Left lobe of liver (tissue), 2 donors: ENCODE measurements around the gene ZCCHC14. TPM values are rescaled to one million over a fixed set of nuclear protein-coding genes. Genes with fewer than 3 reads are reported as not detected.

ENCODE experiments used
- ATAC-seq: fragments of 200-7000 bp; cut with Tn5 transposase; one replicate; pipeline ENCODE4 v1.9.1; 2020; ENCODE audit warnings: mild to moderate bottlenecking, moderate library complexity
- DNase-seq: peaks from one replicate; pipeline ENCODE4 v3.0.0-alpha.2; 2020; ENCODE audit warnings: low spot score
- total RNA-seq: library from RNA; stranded (reverse); gene quantifications from one replicate; pipeline ENCODE4 v1.2.1, GENCODE V29; 2021
- donor health status: DM: no; HTN: no; CAD: no; lungs with moderate emphysema.
- donor health status: DM: no; HTN: yes; CAD: no.

Gene ZCCHC14
- 19.3 TPM for total RNA-seq

- ATAC-seq (peak; percentile 83), DNase-seq (peak; percentile 100)
These were observed at the start of gene ZCCHC14 for GRCh38 chr16:87492721-87493607. Gene ZCCHC14, minus strand, starts transcription at chr16:87493024. Its CDS starts 786 bp downstream, at chr16:87492238.

- ATAC-seq (peak; percentile 69), DNase-seq (no peak)
These were observed 49.0 kb upstream of the ZCCHC14 start for GRCh38 chr16:87541872-87542234.

DNA sequence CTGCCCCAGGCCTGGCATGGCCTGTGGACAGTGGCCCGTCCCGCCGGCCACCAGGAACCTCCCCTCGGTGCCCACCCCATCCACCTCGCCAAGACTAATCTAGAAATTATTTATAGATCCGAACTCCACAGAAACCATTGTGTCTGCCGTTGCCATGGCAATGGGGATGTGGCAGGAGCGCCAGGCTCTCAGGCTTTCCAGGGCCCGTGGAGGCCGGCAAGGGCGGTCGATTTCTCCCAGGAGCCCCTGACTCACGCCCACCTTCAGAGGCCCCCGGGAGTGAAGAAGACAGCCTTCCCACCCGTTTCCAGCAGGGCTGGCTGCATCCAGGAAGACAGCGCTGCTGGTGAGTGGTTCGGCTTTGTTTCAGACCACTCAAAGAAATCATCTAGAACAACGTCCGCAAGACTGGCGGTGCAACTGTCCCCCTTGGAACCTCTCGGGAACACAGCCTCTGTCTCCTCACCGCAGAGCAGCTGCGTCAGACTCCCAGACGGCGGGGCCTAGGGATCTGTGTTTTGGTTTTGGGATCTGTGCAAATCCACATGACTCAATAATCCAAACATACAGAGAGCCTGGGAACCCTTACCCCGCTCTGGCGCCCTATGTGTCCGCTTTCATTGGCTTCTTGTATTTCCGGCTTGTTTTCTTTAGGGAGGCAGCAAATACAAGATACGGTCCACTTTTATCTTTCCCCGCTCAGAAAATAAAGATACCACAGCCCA lies 48.5 kb upstream of the ZCCHC14 start:
- ATAC-seq, result peak; percentile 70
- DNase-seq, result no peak

DNA sequence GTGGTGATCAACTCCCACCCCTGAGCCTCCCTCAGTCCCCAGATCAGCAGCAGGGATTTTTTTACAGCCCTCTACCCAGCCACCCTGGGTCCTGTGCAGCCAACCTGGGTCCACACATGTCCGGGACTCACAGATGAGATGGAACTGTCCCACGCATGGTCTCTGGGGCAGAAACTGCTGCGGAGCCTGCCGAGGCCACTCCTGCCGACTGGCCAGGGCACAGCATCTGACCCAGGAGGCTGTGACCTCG lies 48.0 kb upstream of the ZCCHC14 start:
- ATAC-seq, result peak; percentile 69
- no peak for DNase-seq

DNA sequence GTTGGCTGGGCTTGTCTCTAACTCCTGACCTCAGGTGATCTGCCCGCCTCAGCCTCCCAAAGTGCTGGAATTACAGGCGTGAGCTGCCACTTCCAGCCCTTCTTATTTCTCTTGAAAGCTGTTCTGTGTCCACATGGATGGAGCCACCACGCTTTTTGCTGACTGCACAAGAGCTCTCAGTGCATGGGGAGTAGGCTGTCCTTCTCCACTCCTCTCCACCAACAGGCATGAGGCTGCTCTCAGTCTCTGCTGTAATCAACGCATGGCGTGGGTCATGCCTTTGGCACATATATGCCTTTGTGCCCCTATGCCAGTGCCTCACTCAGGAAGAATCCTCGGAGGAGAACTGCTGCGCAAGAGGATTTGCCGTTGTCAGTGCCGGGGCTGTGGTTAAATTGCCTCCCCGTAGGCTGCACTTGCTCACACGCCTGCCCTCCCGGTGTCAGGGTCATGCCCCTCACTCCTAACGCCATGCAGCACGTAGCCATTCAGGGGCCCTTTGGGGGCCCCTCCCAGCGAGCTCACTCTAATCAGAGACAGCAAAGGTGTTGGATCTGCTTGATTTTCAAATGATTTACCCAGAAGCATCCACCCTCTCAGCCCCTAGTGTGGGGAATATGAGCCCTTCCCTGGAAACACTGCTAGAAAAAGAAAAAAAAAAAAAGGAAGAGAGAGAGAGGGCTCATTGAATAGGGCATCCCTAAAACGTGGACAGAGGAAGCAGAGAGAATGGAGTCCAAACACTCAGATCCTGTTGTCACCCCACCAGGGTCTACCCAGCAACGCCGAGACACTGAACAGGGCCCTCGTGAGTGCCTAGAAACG lies 47.5 kb upstream of the ZCCHC14 start:
- ATAC-seq, result no peak

GRCh38 chr16:87539113-87539512 lies 46.3 kb upstream of the ZCCHC14 start:
- no peak for ATAC-seq
- DNase-seq, result no peak

More for the DNA sequence above, 47.5 kb upstream of the ZCCHC14 start:
- no peak for DNase-seq

GRCh38 chr16:87538594-87538993 lies 45.8 kb upstream of the ZCCHC14 start:
- no peak for DNase-seq

GRCh38 chr16:87538160-87538559 lies 45.3 kb upstream of the ZCCHC14 start:
- DNase-seq, result no peak
- no peak for ATAC-seq

More at GRCh38 chr16:87538594-87538993, 45.8 kb upstream of the ZCCHC14 start:
- ATAC-seq, result no peak

- DNase-seq, result no peak
- peak; percentile 34 for ATAC-seq
These were observed 43.9 kb upstream of the ZCCHC14 start for GRCh38 chr16:87536795-87537142.

DNA sequence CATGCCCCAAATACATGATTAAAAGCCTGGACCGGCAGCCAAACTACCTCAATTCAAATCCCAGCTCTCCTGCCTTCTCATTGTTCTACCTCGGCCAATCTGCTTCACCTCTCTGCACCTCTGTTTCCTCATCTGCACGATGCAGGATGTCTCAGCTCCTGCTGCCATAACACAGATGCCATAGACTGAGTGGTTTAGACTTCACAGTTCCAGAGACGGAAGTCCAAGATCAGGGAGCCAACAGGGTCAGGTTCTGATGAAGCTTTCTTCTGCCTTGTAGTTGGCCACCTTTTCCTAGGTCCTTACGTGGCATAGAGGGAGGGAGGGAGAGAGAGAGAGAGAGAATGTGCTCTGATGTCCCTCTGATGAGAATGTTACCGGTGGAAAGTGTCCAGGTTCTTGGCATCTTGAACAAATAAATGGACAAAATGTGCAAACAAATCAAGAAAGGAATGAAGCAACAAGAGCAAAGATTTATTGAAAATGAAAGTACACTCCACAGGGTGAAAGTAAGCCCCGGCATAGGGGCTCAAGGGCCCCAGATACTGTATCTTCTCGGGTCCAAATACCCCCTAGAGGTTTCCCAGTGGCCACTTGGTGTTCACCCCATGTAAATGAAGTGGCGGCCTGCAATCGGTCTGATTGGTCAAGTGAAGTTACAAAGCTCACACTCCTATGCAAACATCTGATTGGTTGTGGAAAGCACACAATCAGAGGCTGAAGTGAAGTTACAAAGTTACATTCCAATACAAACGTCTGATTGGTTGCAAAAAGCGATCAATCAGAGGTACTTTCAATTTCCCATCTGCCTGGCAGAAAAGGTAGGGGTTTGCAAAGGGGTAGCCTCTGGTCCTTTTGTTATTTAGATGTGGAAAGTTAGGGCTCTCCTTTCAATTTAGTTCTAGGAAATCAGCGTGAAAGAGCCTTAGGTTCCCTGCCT lies 43.3 kb upstream of the ZCCHC14 start:
- peak; percentile 79 for ATAC-seq

DNA sequence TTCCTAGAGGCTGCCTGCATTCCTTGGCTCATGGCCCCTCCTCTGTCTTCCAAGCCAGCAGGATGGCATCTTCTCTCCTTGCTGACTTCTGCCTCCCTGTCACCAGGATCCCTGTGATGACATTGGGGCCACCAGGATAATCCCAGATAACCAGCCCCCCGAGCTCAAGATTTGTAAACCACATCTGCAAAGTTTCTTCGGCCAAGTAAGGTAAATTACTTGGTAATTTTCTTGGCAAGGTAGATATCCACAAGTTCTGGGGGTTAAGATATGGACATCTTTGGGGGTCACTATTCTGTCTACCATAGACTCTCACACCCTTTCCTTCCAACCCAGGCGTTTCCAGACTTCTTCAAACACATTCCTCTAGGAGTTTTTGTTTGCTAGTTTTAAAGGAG lies 42.6 kb upstream of the ZCCHC14 start:
- DNase-seq, result no peak
- no peak for ATAC-seq

More for the DNA sequence above, 43.3 kb upstream of the ZCCHC14 start:
- peak; percentile 73 for DNase-seq

DNA sequence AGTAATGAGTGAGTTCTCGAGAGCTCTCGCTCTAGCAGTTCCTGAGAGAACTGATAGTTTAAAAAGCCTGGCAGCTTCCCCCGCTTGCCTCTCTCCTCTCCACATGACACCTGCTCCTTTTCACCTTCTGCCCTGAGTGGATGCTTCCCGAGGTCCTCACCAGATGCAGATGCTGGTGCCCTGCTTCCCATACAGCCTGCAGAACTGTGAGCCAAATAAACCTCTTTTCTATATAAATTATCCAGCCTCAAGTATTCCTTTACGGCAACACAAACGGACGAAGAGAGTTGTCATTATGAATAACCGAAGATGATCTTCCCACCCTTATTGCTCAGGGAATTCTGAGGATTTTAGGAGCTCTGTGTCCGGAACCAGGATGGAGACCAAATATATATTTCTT lies 41.9 kb upstream of the ZCCHC14 start:
- no peak for DNase-seq
- no peak for ATAC-seq

DNA sequence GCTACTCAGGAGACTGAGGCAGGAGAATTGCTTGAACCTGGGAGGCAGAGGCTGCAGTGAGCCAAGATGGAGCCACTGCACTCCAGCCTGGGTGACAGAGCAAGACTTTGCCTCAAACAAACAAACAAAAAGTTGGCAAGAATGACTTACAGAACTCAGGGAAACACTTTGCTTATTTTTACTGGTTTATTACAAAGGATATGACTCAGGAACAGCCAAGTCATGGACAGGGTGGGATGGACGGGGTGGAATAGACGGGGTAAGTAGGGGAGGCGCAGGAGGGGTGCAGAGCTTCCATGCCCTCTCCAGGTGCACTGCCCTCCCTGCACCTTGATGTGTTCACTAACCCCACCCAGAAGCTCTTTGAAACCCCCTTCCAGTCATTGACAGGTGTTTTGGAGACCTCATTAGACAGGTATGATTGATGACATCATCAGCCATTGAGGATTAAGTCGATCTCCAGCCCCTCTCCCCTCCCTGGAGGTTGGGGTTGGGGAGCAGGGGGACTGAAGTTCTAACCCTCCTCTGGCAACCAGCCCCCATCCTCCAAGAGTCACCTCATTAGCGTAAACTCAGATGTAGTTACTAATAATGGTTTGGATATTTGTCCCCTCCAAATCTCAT lies 41.3 kb upstream of the ZCCHC14 start:
- ATAC-seq (no peak), DNase-seq (no peak)

DNA sequence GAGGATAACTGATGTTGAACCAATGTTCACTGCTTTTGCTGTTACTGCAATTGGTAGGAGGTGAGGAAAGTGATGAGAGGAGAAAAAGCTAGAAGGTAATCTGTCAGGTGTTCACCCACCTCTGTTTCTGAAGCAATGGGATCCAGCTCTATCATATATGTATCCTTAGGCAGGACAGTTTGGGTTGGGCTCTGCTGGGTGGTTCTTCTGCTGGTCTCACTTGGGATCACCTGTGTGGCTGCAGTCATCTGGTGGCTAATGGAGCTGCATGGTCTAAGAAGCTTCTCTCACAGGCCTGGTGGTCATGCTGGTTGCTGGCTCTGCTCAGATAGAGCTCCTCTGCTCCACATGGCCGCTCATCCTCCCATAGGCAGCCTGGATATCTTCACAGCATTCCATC lies 40.2 kb upstream of the ZCCHC14 start:
- DNase-seq (no peak), ATAC-seq (no peak)

DNA sequence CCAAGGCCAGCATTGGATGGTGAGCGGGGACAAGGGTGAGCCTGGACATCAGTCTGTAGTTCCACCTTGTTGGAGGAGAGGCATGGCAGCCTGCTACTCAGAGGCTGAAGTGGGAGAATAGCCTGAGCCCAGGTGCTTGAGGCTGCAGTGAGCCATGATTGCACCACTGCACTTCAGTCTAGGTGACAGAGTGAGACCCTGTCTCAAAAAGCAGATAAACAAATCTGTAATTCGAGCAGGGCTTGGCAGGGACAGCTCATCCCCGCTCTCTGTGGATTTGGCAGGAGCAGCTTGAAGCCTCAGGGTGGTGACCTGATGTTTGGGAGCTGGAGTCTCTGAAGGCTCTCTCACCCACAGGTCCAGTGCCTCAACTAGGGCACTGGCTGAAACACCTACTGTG lies 38.6 kb upstream of the ZCCHC14 start:
- peak; percentile 14 for ATAC-seq
- DNase-seq, result no peak

- ATAC-seq (peak; percentile 93), DNase-seq (peak; percentile 78)
These were observed 36.1 kb upstream of the ZCCHC14 start for GRCh38 chr16:87528690-87529579.

DNA sequence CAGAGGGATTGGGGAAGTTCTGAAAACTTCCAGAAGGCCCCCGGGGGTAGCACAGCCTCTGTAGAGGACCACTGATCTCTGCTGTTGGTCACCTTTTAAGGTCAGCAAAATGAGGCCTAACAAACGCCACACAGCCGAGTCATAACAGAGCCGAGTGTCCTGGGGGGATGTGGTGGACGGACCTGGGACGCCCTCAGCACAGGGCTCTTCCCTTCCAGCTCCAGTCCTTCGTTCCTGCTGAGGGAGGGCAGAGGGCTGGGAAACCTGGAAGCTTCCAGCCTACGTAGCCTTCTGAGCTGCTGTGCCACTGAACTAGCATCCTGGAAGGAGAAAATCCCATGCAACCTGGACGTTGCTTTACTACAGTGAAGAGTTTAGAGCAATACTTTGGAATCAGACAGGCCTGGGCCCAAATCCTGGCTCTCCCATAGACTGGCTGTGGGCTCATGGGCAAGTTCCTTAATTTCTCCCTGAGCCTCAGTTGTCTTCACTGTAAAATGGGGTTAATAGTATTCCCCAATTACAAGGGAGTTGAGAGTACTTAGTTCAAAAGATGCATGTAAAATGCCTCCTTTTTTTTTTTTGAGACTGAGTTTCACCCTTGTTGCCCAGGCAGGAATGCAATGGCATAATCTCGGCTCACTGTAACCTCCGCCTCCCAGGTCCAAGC lies 34.4 kb upstream of the ZCCHC14 start:
- DNase-seq (no peak), ATAC-seq (no peak)

- DNase-seq (no peak), ATAC-seq (no peak)
These were observed 33.6 kb upstream of the ZCCHC14 start for GRCh38 chr16:87526238-87526947.
